Activated naive CD8-positive, alpha-beta T cell treated with anti-CD3 and anti-CD28 coated beads, Interleukin-2, amount 50 U/mL, for 24 hours (primary cell): ENCODE results near the gene GSTT2.

Source experiments
- ATAC-seq: fragments of 150-1000 bp; cut with Tn5 transposase; one replicate; pipeline ENCODE4 v1.10.0; 2021
- DNase-seq: peaks from one replicate; pipeline ENCODE4 v3.0.0; 2021
- H3K27ac Mint-ChIP-seq: one replicate; pipeline ENCODE4 v1.8.0; 2021; ENCODE audit warnings: mild to moderate bottlenecking, mixed read lengths
- H3K27me3 Mint-ChIP-seq: one replicate; pipeline ENCODE4 v1.8.0; 2021; ENCODE audit warnings: mixed read lengths
- H3K36me3 Mint-ChIP-seq: one replicate; pipeline ENCODE4 v1.8.0; 2021; ENCODE audit warnings: low read depth, mixed read lengths
- H3K4me1 Mint-ChIP-seq: one replicate; pipeline ENCODE4 v1.8.0; 2021; ENCODE audit warnings: mixed read lengths
- H3K4me3 Mint-ChIP-seq: one replicate; pipeline ENCODE4 v1.8.0; 2021; ENCODE audit warnings: mild to moderate bottlenecking, moderate library complexity, mixed read lengths
- H3K9me3 Mint-ChIP-seq: one replicate; pipeline ENCODE4 v1.8.0; 2021; ENCODE audit warnings: mixed read lengths

Gene GSTT2

GRCh38 chr22:24010018-24010391 is 30.1 kb downstream of the GSTT2 start:
- no peak for ATAC-seq
- no peaks in the 10 kb centered on the region for H3K9me3 Mint-ChIP-seq
- no peaks in the 10 kb centered on the region for H3K36me3 Mint-ChIP-seq

GRCh38 chr22:24011735-24012068 is 31.8 kb downstream of the GSTT2 start:
- Mint-ChIP-seq H3K4me3 (peak overlapping the region; percentile 92), H3K36me3 (peaks cover 9% of the 10 kb centered on the region), H3K4me1 (peaks cover 32% of the 10 kb centered on the region), H3K9me3 (peaks cover 4% of the 10 kb centered on the region), H3K27ac (peak overlapping the region; percentile 94), H3K27me3 (no peaks in the 10 kb centered on the region)
- ATAC-seq (no peak), DNase-seq (no peak)

More at GRCh38 chr22:24010018-24010391, 30.1 kb downstream of the GSTT2 start:
- peak overlapping the region; percentile 46 for H3K27ac Mint-ChIP-seq
- H3K27me3 Mint-ChIP-seq: no peaks in the 10 kb centered on the region
- no peak for DNase-seq
- H3K4me1 Mint-ChIP-seq: peaks cover 28% of the 10 kb centered on the region
- peak overlapping the region; percentile 92 for H3K4me3 Mint-ChIP-seq

DNA sequence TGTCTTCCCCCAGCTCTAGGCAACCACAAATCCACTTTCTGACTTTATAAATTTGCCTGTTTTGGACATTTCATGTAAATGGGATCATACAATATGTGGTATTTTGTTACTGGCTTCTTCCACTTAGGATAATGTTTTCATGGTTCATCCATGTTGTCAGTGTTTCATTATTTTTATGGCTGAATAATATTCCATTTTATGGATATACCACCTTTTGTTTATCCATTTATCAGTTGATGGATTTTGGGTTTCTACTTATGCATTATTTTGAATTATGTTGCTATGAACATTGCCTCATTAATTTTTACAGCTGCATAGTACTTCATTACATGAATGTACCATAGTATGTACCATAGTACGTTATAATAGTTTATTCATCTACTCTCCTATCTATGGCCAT is 36.2 kb downstream of the GSTT2 start:
- Mint-ChIP-seq H3K4me1 (peaks cover 36% of the 10 kb centered on the region), H3K4me3 (no peak overlapping the region), H3K27ac (no peak overlapping the region), H3K36me3 (peaks cover 17% of the 10 kb centered on the region), H3K9me3 (peaks cover 4% of the 10 kb centered on the region), H3K27me3 (no peaks in the 10 kb centered on the region)
- no peak for DNase-seq
- no peak for ATAC-seq

DNA sequence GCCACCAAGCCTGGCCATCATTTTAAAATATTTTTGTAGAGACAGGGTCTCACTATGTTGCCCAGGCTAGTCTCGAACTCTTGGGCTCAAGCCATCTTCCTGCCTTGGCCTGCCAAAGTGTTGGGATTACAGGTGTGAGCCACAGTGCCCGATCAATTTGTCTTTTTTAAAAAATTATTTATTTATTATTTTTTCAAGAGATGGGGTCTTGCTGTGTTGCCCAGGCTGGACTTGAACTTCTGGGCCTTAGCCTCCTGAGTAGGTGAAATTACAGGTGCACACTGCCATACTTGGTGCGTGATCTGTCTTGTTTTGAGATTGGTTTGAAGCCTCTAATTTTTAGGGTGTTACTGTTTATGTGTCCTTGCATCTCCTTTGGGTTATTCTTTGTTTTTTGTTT is 41.4 kb downstream of the GSTT2 start:
- H3K9me3 Mint-ChIP-seq: peaks cover 8% of the 10 kb centered on the region
- H3K4me1 Mint-ChIP-seq: peaks cover 49% of the 10 kb centered on the region
- no peak overlapping the region for H3K4me3 Mint-ChIP-seq
- H3K27ac Mint-ChIP-seq: no peak overlapping the region
- DNase-seq (no peak), ATAC-seq (no peak)
- H3K27me3 Mint-ChIP-seq: no peaks in the 10 kb centered on the region
- peaks cover 36% of the 10 kb centered on the region for H3K36me3 Mint-ChIP-seq

GRCh38 chr22:24023204-24023789 is 43.4 kb downstream of the GSTT2 start:
- Mint-ChIP-seq H3K27ac (peak overlapping the region; percentile 65), H3K9me3 (peaks cover 8% of the 10 kb centered on the region), H3K4me3 (no peak overlapping the region), H3K36me3 (peaks cover 32% of the 10 kb centered on the region), H3K4me1 (peaks cover 55% of the 10 kb centered on the region), H3K27me3 (no peaks in the 10 kb centered on the region)
- no peak for DNase-seq
- ATAC-seq: peak; percentile 49

DNA sequence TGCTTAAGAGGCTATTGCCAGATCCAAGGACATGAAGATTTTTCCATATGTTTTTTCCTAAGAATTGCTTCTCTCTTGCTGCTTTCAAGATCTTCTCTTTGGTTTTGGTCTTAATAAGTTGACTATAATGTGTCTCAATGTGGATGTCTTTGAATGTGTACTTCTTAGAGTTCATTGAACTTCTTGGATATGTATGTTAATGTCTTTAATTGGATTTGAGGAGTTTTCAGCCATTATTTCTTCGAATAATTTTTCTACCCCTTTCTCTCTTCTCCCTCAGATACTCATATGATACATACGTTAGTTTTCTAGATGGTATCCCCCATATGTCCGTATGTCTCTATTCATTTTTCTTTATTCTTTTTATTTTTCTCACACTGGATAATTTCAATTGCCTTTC is 44.4 kb downstream of the GSTT2 start:
- H3K27ac Mint-ChIP-seq: no peak overlapping the region
- H3K27me3 Mint-ChIP-seq: no peaks in the 10 kb centered on the region
- H3K4me1 Mint-ChIP-seq: peaks cover 58% of the 10 kb centered on the region
- DNase-seq (no peak), ATAC-seq (no peak)
- no peak overlapping the region for H3K4me3 Mint-ChIP-seq
- peaks cover 32% of the 10 kb centered on the region for H3K36me3 Mint-ChIP-seq
- H3K9me3 Mint-ChIP-seq: peaks cover 8% of the 10 kb centered on the region

- Mint-ChIP-seq H3K4me1 (peaks cover 58% of the 10 kb centered on the region), H3K27me3 (no peaks in the 10 kb centered on the region), H3K4me3 (no peak overlapping the region)
Measured at GRCh38 chr22:24025475-24025874, 45.5 kb downstream of the GSTT2 start.

GRCh38 chr22:24026056-24026455 is 46.1 kb downstream of the GSTT2 start:
- Mint-ChIP-seq H3K27ac (no peak overlapping the region), H3K9me3 (peaks cover 8% of the 10 kb centered on the region), H3K36me3 (peaks cover 29% of the 10 kb centered on the region), H3K27me3 (no peaks in the 10 kb centered on the region), H3K4me3 (no peak overlapping the region), H3K4me1 (peaks cover 56% of the 10 kb centered on the region)
- ATAC-seq (no peak), DNase-seq (no peak)

More at GRCh38 chr22:24025475-24025874, 45.5 kb downstream of the GSTT2 start:
- DNase-seq (no peak), ATAC-seq (no peak)
- peaks cover 31% of the 10 kb centered on the region for H3K36me3 Mint-ChIP-seq
- H3K27ac Mint-ChIP-seq: no peak overlapping the region
- H3K9me3 Mint-ChIP-seq: peaks cover 8% of the 10 kb centered on the region

GRCh38 chr22:24026733-24027132 is 46.8 kb downstream of the GSTT2 start:
- Mint-ChIP-seq H3K27me3 (no peaks in the 10 kb centered on the region), H3K4me3 (no peak overlapping the region), H3K9me3 (peaks cover 8% of the 10 kb centered on the region), H3K4me1 (peaks cover 56% of the 10 kb centered on the region), H3K36me3 (peaks cover 26% of the 10 kb centered on the region), H3K27ac (no peak overlapping the region)
- ATAC-seq (no peak), DNase-seq (no peak)

- no peaks in the 10 kb centered on the region for H3K27me3 Mint-ChIP-seq
- H3K27ac Mint-ChIP-seq: no peak overlapping the region
- DNase-seq (no peak), ATAC-seq (no peak)
- no peak overlapping the region for H3K4me3 Mint-ChIP-seq
- H3K4me1 Mint-ChIP-seq: peaks cover 54% of the 10 kb centered on the region
- H3K36me3 Mint-ChIP-seq: peaks cover 24% of the 10 kb centered on the region
- H3K9me3 Mint-ChIP-seq: peaks cover 8% of the 10 kb centered on the region
Measured at GRCh38 chr22:24027389-24027975, 47.5 kb downstream of the GSTT2 start.

- Mint-ChIP-seq H3K36me3 (peaks cover 19% of the 10 kb centered on the region), H3K4me3 (no peak overlapping the region), H3K4me1 (peaks cover 49% of the 10 kb centered on the region), H3K9me3 (peaks cover 8% of the 10 kb centered on the region), H3K27ac (no peak overlapping the region), H3K27me3 (no peaks in the 10 kb centered on the region)
- ATAC-seq (no peak), DNase-seq (no peak)
Measured at GRCh38 chr22:24027991-24028390, 48.1 kb downstream of the GSTT2 start.

- ATAC-seq (peak; percentile 33), DNase-seq (no peak)
- H3K27me3 Mint-ChIP-seq: no peaks in the 10 kb centered on the region
- peaks cover 17% of the 10 kb centered on the region for H3K36me3 Mint-ChIP-seq
- H3K27ac Mint-ChIP-seq: no peak overlapping the region
- no peak overlapping the region for H3K4me3 Mint-ChIP-seq
- H3K4me1 Mint-ChIP-seq: peaks cover 43% of the 10 kb centered on the region
- peaks cover 8% of the 10 kb centered on the region for H3K9me3 Mint-ChIP-seq
Measured at GRCh38 chr22:24028533-24028932, 48.6 kb downstream of the GSTT2 start.

GRCh38 chr22:24029304-24029703 is 49.4 kb downstream of the GSTT2 start:
- DNase-seq (no peak), ATAC-seq (no peak)
- H3K4me1 Mint-ChIP-seq: peaks cover 37% of the 10 kb centered on the region
- H3K27me3 Mint-ChIP-seq: no peaks in the 10 kb centered on the region
- H3K9me3 Mint-ChIP-seq: peaks cover 6% of the 10 kb centered on the region
- no peak overlapping the region for H3K27ac Mint-ChIP-seq
- peaks cover 15% of the 10 kb centered on the region for H3K36me3 Mint-ChIP-seq
- no peak overlapping the region for H3K4me3 Mint-ChIP-seq

- Mint-ChIP-seq H3K4me3 (no peak overlapping the region), H3K27ac (no peak overlapping the region), H3K4me1 (peaks cover 33% of the 10 kb centered on the region), H3K9me3 (no peaks in the 10 kb centered on the region), H3K36me3 (peaks cover 8% of the 10 kb centered on the region), H3K27me3 (no peaks in the 10 kb centered on the region)
- ATAC-seq (no peak), DNase-seq (no peak)
Measured at GRCh38 chr22:24030186-24030702, 50.3 kb downstream of the GSTT2 start.
